Astrocyte (in vitro differentiated cells and primary cell): ENCODE measurements around the gene BMP6. TPM values are rescaled to one million over a fixed set of nuclear protein-coding genes. Genes with fewer than 3 reads are reported as not detected.

Experiments used
- DNase-seq: peaks from one replicate; pipeline ENCODE4 v3.0.0-alpha.2; 2010; ENCODE audit warnings: low read depth
- FAIRE-seq: peaks from 2 replicates; lab custom pipeline; 2011; peaks lifted over from hg19 to GRCh38; lab: Jason Lieb, UNC
- H2AFZ ChIP-seq: 2 replicates; pipeline ENCODE4 v1.6.0; 2012; ENCODE audit warnings: low read depth, low read length, inconsistent platforms
- H3K27ac ChIP-seq: 2 replicates; pipeline ENCODE4 v1.5.1; 2011; ENCODE audit warnings: low read depth, low read length, inconsistent platforms
- H3K27me3 ChIP-seq: 2 replicates; pipeline ENCODE4 v1.6.0; 2011; ENCODE audit warnings: low read length, inconsistent platforms; ENCODE audit not compliant: insufficient read depth
- H3K36me3 ChIP-seq: 2 replicates; pipeline ENCODE4 v1.5.1; 2011; ENCODE audit warnings: low read length, inconsistent platforms; ENCODE audit not compliant: insufficient read depth
- H3K4me1 ChIP-seq: 2 replicates; pipeline ENCODE4 v1.5.1; 2011; ENCODE audit warnings: low read length, inconsistent platforms; ENCODE audit not compliant: insufficient read depth
- H3K4me2 ChIP-seq: 2 replicates; pipeline ENCODE4 v1.6.0; 2012; ENCODE audit warnings: low read length, inconsistent platforms
- H3K4me3 ChIP-seq: 2 replicates; pipeline ENCODE4 v1.5.1; 2011; ENCODE audit warnings: low read depth, mild to moderate bottlenecking, low read length, inconsistent platforms; ENCODE audit not compliant: insufficient read depth
- H3K79me2 ChIP-seq: 2 replicates; pipeline ENCODE4 v1.6.0; 2012; ENCODE audit warnings: mild to moderate bottlenecking, low read length, inconsistent platforms; ENCODE audit not compliant: insufficient read depth
- H3K9ac ChIP-seq: 2 replicates; pipeline ENCODE4 v1.6.0; 2012; ENCODE audit warnings: mild to moderate bottlenecking, low read length, inconsistent platforms
- H3K9me3 ChIP-seq: 2 replicates; pipeline ENCODE4 v1.5.1; 2012; ENCODE audit warnings: low read depth, mild to moderate bottlenecking, low read length, inconsistent platforms; ENCODE audit not compliant: insufficient read depth
- H4K20me1 ChIP-seq: 2 replicates; pipeline ENCODE4 v1.6.0; 2012; ENCODE audit warnings: low read length, inconsistent platforms; ENCODE audit not compliant: insufficient read depth
- H3K27ac Mint-ChIP-seq: one replicate; pipeline ENCODE4 v1.8.0; 2021; ENCODE audit warnings: mild to moderate bottlenecking, mixed read lengths; ENCODE audit not compliant: unreplicated experiment
- H3K27me3 Mint-ChIP-seq: one replicate; pipeline ENCODE4 v1.8.0; 2021; ENCODE audit warnings: low read depth, mixed read lengths; ENCODE audit not compliant: unreplicated experiment
- H3K36me3 Mint-ChIP-seq: one replicate; pipeline ENCODE4 v1.8.0; 2021; ENCODE audit warnings: low read depth, mixed read lengths; ENCODE audit not compliant: unreplicated experiment
- H3K4me1 Mint-ChIP-seq: one replicate; pipeline ENCODE4 v1.8.0; 2021; ENCODE audit warnings: low read depth, mixed read lengths; ENCODE audit not compliant: unreplicated experiment
- H3K4me3 Mint-ChIP-seq: one replicate; pipeline ENCODE4 v1.8.0; 2021; ENCODE audit warnings: mild to moderate bottlenecking, moderate library complexity, mixed read lengths; ENCODE audit not compliant: unreplicated experiment
- H3K9me3 Mint-ChIP-seq: one replicate; pipeline ENCODE4 v1.8.0; 2021; ENCODE audit warnings: mild to moderate bottlenecking, mixed read lengths; ENCODE audit not compliant: unreplicated experiment
- CTCF ChIP-seq: IDR thresholded peaks from 2 replicates; pipeline ENCODE4 v1.5.1; 2011; ENCODE audit warnings: low read depth, mild to moderate bottlenecking, inconsistent platforms, low read length, moderate library complexity; ENCODE audit not compliant: insufficient read depth
- EZH2 ChIP-seq: IDR thresholded peaks from 2 replicates; pipeline ENCODE4 v1.6.1; 2012; ENCODE audit warnings: mild to moderate bottlenecking, low read length, inconsistent platforms; ENCODE audit not compliant: insufficient read depth
- total RNA-seq: library from RNA; stranded (reverse); gene quantifications from 2 replicates; pipeline ENCODE4 v1.2.1, GENCODE V29; 2021

Gene BMP6
- total RNA-seq, 1 donor from 2014 or later: 2.8 TPM

DNA sequence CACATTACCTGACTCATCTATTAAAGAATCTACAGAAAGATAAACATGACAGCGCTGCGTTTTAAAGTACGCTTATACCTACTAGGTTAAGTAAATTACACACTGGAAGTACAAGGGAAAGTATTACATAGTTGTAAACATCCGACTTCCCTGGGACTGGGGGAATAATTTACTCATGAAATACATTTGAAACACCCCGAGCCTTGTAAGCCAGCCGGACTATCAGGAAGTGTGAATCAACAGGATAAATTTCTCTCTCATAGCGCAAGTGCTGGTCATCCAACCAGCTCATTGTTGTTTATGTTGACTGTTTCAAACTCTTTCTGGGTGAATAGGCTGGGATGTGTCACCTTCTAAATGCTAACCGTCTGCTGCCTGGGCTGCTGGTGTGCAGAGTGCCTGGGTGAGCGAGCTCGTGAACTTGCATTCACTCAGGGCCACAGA lies 4.9 kb downstream of the BMP6 start:
- H3K4me2 ChIP-seq: peak overlapping the region; percentile 71
- H3K27me3 Mint-ChIP-seq: peaks cover 1% of the 10 kb centered on the region
- DNase-seq: peak; percentile 83

DNA sequence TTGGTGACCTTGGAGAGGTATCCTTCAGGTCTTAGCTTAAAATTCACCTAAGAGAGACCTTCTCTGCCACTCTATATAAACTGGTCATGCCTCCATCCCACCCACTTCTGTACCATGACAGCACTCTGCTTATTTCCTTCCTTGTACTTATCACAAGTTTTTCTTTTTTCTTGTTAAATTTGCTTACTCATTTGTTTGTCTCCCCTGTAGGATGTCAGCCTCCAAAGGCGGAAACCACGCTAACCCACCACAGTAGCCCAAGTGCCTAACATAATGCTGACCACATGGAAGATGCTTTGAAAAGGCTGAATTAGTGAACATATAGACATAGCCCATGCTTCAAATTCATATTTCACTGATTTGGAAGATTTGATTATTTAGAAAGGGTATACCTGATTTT lies 5.4 kb downstream of the BMP6 start:
- no peak overlapping the region for H3K4me3 Mint-ChIP-seq
- peaks cover 1% of the 10 kb centered on the region for H3K27me3 Mint-ChIP-seq
- Histone ChIP-seq H4K20me1 (peaks cover 3% of the 10 kb centered on the region), H3K9me3 (no peaks in the 10 kb centered on the region), H3K4me2 (peak overlapping the region; percentile 71), H3K27me3 (peaks cover 14% of the 10 kb centered on the region), H3K9ac (no peak overlapping the region), H3K36me3 (no peaks in the 10 kb centered on the region), H3K79me2 (no peaks in the 10 kb centered on the region), H3K4me1 (peaks cover 29% of the 10 kb centered on the region), H3K4me3 (no peak overlapping the region), H3K27ac (peak overlapping the region; percentile 20), H2AFZ (no peak overlapping the region)
- no peaks in the 10 kb centered on the region for H3K36me3 Mint-ChIP-seq
- H3K4me1 Mint-ChIP-seq: peaks cover 34% of the 10 kb centered on the region
- H3K9me3 Mint-ChIP-seq: no peaks in the 10 kb centered on the region
- TF ChIP-seq CTCF: no peak
- no peak for TF ChIP-seq EZH2
- DNase-seq (no peak), FAIRE-seq (no peak)
- H3K27ac Mint-ChIP-seq: peak overlapping the region; percentile 67

More for the DNA sequence above, 4.9 kb downstream of the BMP6 start:
- Histone ChIP-seq H3K9me3 (no peaks in the 10 kb centered on the region), H3K4me1 (peaks cover 29% of the 10 kb centered on the region), H3K36me3 (no peaks in the 10 kb centered on the region), H3K27ac (peak overlapping the region; percentile 33), H4K20me1 (peaks cover 3% of the 10 kb centered on the region), H3K27me3 (peaks cover 14% of the 10 kb centered on the region), H2AFZ (no peak overlapping the region), H3K9ac (peak overlapping the region; percentile 6), H3K4me3 (no peak overlapping the region), H3K79me2 (no peaks in the 10 kb centered on the region)
- peak; percentile 89 for FAIRE-seq
- Mint-ChIP-seq H3K9me3 (no peaks in the 10 kb centered on the region), H3K27ac (peak overlapping the region; percentile 42), H3K4me1 (peaks cover 34% of the 10 kb centered on the region), H3K36me3 (no peaks in the 10 kb centered on the region), H3K4me3 (no peak overlapping the region)
- no peak for TF ChIP-seq CTCF
- TF ChIP-seq EZH2: no peak

DNA sequence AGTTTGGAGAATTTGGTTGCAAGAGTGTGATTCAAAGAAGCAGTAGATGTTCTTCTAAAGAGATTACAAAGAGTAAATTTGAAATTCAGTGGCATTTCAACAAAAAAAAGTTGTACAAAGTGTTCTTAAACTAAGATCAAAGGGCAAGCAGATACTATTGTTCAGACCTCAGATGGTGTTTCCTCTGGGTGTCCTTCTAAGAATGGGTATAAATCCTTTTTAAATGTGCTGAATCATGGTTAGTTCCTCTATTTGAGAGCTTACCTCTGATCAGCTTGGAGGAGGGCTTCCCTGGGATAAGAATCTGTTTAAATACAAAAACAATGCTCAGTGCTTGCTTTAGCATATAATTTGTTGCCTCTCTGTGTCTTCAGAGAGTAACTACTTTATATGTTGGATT lies 6.3 kb downstream of the BMP6 start:
- H3K4me1 Mint-ChIP-seq: peaks cover 34% of the 10 kb centered on the region
- no peak for FAIRE-seq

More for the DNA sequence above, 6.3 kb downstream of the BMP6 start:
- no peak overlapping the region for H3K27ac ChIP-seq
- TF ChIP-seq EZH2: no peak
- TF ChIP-seq CTCF: no peak
- H3K36me3 Mint-ChIP-seq: no peaks in the 10 kb centered on the region
- no peak overlapping the region for H3K4me3 Mint-ChIP-seq
- H3K9me3 Mint-ChIP-seq: no peaks in the 10 kb centered on the region
- no peak overlapping the region for H3K4me3 ChIP-seq
- H3K4me2 ChIP-seq: no peak overlapping the region
- H3K9me3 ChIP-seq: no peaks in the 10 kb centered on the region
- H3K9ac ChIP-seq: no peak overlapping the region
- no peaks in the 10 kb centered on the region for H3K36me3 ChIP-seq
- DNase-seq: no peak
- no peak overlapping the region for H3K27ac Mint-ChIP-seq
- H3K79me2 ChIP-seq: no peaks in the 10 kb centered on the region
- peaks cover 12% of the 10 kb centered on the region for H3K27me3 ChIP-seq
- peaks cover 1% of the 10 kb centered on the region for H3K27me3 Mint-ChIP-seq
- peaks cover 3% of the 10 kb centered on the region for H4K20me1 ChIP-seq
- H2AFZ ChIP-seq: no peak overlapping the region
- peaks cover 26% of the 10 kb centered on the region for H3K4me1 ChIP-seq
